ENCODE data around the gene ATP1B3.

DNA sequence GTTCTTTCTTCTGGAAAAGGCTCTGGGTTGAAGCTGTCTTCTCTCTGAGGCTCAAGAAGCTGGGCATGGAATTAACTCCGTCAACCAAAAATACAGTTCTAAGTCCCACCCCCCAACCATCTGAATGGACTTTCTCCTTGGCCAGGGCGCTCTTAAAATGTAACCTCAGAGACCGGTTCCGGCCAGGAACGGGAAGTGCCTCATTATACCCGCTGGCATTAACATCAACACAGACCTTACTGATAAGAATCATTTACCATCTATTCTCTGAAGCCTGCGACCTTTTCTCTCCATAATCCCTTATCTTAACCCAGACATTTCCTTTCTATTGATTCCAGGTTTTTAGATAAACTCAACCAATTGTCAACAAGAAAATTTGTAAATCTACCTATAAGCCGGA lies 64.7 kb downstream of the ATP1B3 start:
- TF ChIP-seq POLR2A (IDR thresholded peaks at IDR 0.05), result no peak
- TF ChIP-seq, protein P1, sequence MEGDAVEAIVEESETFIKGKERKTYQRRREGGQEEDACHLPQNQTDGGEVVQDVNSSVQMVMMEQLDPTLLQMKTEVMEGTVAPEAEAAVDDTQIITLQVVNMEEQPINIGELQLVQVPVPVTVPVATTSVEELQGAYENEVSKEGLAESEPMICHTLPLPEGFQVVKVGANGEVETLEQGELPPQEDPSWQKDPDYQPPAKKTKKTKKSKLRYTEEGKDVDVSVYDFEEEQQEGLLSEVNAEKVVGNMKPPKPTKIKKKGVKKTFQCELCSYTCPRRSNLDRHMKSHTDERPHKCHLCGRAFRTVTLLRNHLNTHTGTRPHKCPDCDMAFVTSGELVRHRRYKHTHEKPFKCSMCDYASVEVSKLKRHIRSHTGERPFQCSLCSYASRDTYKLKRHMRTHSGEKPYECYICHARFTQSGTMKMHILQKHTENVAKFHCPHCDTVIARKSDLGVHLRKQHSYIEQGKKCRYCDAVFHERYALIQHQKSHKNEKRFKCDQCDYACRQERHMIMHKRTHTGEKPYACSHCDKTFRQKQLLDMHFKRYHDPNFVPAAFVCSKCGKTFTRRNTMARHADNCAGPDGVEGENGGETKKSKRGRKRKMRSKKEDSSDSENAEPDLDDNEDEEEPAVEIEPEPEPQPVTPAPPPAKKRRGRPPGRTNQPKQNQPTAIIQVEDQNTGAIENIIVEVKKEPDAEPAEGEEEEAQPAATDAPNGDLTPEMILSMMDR (IDR thresholded peaks at IDR 0.05), result no peak
